SKM-1 (cell line): ENCODE results near the gene RPL18.
A peak's percentile ranks its signal among the peaks of the same experiment; 100 is the strongest.
"Not testable (repeated sequence)": the region's sequence is repeated elsewhere in the genome, so short reads cannot be mapped to it uniquely, and the experiment has no call there.

Experiments
- DNase-seq: peaks from one replicate; lab custom pipeline; 2025; ENCODE audit not compliant: unreplicated experiment; lab: John Stamatoyannopoulos, UW

The RPL18 gene

DNA sequence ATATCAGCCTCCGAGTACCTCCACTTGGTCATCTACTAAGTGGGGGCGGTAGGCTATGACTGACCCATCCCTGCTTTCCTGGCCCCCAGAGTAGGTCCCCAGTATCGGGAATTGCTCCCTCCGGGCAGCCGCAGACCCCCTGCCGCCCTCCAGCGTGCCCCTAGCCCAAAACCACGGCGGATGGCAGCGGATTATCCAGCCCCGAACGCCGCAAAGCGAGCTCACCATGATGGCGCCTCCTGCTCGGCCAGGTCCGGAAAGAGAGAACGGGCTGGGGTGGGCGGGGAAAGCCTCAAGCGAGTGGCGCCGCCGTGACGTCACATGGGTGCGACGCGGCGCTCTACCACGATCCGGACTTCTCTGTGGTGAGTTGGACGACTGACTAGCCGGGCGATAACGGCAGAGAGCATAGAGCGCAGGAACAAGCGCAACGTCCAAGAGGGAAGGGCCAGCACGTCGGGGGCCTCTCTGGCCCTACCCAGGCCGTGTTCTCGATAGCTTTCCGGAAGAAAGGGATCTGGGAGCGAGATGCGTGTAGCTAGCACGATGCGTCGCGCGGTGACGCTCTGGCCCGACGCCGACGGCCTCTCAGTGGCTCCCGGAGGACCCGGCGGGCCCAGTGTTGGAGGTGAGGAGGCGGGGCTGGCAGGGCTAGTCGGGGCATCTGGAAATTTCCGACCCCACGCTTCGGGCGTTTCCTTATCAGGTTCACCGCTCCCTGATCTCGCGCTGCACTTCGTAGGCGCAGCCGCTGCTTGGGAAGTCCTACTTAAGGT, at the start of gene RPL18, which contains the start of gene SPHK2:
RPL18 (minus strand) TSS at position 263 of the 776 bp plus-strand sequence; CDS start at position 228, 35 bp downstream.
SPHK2 (plus strand) TSS at position 591 of the 776 bp plus-strand sequence. CDS start 1,009 bp downstream, outside the sequence.
- peak; percentile 79 for DNase-seq

DNA sequence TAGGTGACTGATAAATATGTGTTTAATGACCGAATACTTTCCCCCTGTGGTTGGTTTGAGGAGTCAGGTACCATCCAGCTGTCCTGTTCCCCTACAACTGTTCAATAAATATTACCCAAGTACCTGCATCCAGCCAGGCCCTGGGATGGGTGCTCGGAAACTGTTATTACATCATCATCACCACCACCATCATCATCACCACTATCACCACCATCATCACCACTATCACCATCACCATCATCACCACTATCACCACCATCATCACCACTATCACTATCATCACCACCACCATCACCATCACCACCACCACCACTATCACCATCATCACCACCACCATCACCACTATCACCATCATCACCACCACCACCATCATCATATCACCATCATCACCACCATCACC, 49.8 kb upstream of the RPL18 start:
- DNase-seq, result no peak

- no peak for DNase-seq
These were observed 49.4 kb upstream of the RPL18 start for GRCh38 chr19:48668332-48668731.

GRCh38 chr19:48665786-48666185, 46.8 kb upstream of the RPL18 start:
- no peak for DNase-seq

DNA sequence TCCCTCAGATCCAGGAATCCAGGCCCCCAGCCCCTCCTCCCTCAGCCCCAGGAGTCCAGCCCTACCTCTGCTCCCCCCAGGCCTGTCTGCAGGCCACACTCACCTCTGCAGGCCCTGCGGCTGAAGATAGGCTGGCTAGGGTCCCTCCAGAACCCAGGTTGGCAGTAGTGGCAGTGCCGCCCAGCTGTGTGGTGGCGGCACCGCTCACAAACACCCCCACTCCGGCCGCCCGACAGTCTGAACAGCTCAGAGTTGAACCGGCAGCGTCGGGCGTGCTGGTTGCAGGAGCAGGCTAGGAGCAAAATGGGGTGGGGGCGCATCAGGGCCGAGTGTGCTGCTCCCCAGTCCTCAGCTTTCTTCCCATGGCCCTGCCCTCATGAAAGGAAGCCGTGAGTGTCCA, 45.5 kb upstream of the RPL18 start:
- no peak for DNase-seq

DNA sequence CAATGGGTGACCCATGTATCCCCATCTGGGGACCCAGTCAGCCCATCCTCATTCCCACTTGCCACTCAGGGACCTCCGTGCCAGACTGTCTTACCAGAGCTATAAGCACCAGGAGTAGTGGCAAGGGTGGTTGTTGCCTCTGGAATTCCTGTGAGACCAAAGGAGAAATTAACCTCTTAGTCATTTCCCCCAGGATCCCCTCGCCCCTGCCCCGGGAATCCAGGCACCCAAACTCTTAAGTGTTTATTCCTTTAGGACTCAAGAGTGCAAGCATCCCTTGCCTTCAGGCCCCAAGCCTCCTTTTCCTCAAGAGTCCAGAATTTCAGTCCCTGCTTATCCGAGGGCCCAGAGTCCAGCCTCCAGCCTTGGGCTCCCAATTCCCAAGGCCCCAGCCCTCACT, 44.7 kb upstream of the RPL18 start:
- no peak for DNase-seq

DNA sequence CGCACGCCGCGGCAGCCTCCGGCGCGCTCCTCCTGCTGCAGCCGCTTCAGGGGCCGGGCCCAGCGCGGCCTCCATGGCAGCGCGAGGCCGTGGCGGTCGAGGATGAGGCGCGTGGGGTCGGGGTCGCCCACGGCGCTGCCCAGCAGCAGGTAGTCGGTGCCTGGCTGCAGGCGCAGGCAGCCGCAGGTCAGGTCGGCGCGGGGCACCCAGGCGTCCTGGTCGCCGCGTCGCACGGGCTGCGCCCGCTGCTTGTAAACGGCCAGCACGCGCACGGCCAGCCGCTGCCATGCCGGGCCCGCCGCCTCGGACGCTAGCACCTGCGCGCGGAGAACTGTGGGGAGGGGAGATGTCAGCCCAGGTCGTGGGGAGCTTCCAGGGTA, 42.7 kb upstream of the RPL18 start:
- DNase-seq, result no peak

DNA sequence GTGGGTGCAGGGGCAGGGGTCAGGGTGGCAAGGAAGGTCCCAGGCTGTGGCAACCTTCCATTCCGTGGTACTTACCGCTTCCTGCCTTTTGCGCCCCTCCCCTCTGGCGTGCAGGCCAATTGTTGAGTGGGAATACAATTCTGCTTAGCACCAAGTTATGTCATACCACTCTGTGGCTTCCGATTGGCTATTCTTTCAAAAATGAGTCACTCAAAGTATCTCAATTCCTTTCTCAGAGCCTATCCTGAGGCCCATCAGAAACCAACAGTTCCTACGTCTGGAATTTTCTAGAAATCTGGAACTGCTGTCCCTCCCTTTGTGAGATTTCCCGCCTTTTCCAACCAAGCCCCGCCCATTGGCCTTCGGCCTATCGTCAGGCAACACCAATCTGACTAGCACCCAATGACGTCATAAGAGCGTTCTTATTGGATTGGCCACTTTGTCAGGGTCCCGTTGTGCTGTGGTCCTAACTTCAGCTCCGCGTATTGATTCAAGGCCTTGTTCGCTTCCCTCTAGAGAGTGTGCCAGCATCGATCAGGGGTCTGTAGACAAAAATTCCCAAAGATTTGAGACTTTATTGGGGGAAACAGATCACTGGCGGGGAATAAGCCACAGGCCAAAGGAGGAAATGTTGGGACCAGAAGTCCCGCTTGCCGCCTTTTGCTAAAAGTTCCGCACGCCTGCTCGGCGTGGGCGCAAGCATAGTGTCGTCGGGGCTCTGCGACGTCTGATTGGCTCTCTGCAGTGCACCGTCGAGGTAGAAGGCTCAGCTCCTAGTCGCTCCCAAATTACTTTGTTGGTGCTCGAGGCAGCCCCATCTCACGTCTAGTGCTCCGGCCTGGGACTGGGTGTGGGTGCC, 42.1 kb upstream of the RPL18 start:
- DNase-seq, result peak; percentile 83

DNA sequence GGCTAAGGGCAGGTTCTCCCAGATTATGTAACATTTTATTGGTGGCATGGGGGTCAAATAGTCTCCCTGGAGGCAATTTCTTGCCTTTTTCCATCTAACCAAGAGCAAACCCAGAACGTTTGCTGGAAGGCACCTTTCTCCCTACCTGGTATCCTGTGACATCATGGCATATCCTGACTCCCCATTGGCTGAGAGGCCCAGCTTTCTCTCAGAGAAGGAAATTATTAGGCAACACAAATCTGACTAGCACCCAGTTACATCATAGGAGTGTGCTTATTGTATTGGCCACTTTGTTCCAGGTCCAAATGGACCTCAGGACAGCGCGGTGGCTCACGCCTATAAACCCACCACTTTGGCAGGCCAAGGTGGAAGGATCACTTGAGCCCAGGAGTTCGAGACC, 40.8 kb upstream of the RPL18 start:
- peak; percentile 66 for DNase-seq

GRCh38 chr19:48658483-48658882, 39.5 kb upstream of the RPL18 start:
- DNase-seq, result no peak

GRCh38 chr19:48657828-48658227, 38.9 kb upstream of the RPL18 start:
- DNase-seq, result not testable (repeated sequence)

- DNase-seq, result no peak
These were observed 38.0 kb upstream of the RPL18 start for GRCh38 chr19:48656840-48657474.

DNA sequence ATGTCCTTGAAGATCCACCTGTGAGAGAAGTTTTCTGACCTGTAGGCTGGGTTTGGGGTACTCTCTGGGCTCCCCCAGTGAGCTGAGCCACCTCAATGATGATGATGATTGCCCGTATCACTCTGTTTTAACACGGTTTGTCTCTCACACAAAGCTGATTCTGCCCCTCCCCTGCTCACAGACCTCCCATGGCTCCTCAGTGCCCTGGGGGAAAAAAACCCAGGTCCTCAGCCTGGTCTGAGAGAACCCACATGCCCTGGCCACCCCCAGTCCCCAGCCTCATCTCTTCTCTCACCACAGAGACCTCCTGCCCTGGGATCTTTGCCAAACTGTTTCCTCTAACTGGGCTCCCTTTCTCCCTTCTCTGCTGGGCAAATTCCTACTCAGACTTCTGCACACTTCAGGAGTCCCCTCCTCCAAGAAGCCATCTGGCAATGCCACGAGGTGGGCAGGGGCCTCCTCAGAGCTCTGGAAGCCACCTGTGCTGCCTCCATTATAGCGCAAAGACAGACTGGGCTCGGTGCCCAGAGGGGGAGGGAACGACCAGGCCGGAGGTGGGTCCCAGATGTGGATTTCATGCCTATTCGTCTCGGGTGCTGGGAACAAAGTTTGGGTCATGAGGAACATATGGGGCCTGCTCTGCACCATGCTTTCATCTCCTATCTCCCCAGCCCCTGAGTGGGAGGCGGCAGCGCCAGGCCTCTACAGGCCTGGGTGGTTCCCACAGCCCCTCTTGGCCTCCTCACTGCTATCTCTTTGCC, 35.5 kb upstream of the RPL18 start:
- DNase-seq, result no peak

- DNase-seq, result no peak
These were observed 32.7 kb upstream of the RPL18 start for GRCh38 chr19:48651683-48652048.

DNA sequence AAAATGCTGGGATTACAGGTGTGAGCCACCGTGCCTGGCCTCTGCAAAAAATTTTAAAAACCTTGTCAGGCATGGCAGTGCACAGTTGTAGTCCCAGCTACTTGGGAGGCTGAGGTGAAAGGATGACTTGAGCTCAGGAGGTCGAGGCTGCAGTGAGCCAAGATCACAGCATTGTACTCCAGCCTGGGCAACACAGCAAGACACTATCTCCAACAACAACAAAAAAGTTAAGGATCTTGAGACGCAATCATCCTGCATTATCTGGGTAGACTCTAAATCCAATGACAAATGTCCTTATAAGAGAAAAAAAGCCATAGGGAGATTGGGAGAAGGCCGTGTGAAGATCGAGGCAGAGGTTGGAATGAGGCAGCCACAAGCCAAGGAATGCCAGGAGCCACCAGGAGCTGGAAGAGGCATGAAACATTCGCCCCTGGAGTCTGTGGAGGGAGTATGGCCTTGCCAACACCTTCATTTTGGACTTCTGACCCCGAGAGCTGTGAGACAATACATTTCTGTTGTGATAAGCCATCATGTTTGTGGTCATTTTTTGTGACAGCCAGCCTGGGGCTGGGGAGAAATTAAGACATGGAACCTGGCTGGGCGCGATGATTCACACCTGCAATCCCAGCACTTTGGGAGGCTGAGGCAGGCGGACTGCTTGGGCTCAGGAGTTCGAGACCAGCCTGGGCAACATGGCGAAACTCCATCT, 32.1 kb upstream of the RPL18 start:
- no peak for DNase-seq

- no peak for DNase-seq
These were observed 29.2 kb upstream of the RPL18 start for GRCh38 chr19:48648134-48648533.

DNA sequence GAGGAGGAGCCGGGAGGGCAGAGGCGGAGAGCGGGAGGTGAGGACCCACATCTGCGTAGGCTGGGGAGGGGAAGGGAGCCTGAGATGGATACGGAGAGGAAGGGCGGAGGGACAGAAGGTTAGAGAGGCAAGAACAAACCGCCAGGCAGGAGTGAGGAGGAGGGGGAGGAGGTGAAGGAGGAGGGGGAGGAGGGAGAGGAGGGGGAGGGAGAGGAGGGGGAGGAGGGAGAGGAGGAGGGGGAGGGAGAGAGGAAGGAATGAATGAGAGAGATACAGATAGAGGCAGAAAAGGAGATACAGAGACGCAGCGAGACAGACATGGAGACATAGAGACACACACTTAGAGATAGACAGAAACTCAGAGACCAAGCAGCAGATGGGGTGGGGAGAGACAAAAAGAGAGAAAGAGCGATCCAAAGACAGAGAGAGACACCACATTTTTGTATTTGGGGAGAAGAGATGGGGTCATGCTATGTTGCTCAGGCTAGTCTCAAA, 27.8 kb upstream of the RPL18 start:
- no peak for DNase-seq

GRCh38 chr19:48646001-48646721, 27.2 kb upstream of the RPL18 start, which contains the start of gene CA11:
Gene CA11, minus strand, starts transcription at chr19:48646187. Its CDS starts 555 bp downstream, at chr19:48645632.
- DNase-seq, result peak; percentile 35

- no peak for DNase-seq
These were observed 26.6 kb upstream of the RPL18 start for GRCh38 chr19:48645620-48646000.
